Amniotic stem cell (primary cell): ENCODE measurements around the gene SPATS1.
"Not testable (repeated sequence)": the region's sequence is repeated elsewhere in the genome, so short reads cannot be mapped to it uniquely, and the experiment has no call there.

ENCODE experiments used
- DNase-seq: peaks from one replicate; lab custom pipeline; 2025; lab: John Stamatoyannopoulos, UW

Gene SPATS1

DNA sequence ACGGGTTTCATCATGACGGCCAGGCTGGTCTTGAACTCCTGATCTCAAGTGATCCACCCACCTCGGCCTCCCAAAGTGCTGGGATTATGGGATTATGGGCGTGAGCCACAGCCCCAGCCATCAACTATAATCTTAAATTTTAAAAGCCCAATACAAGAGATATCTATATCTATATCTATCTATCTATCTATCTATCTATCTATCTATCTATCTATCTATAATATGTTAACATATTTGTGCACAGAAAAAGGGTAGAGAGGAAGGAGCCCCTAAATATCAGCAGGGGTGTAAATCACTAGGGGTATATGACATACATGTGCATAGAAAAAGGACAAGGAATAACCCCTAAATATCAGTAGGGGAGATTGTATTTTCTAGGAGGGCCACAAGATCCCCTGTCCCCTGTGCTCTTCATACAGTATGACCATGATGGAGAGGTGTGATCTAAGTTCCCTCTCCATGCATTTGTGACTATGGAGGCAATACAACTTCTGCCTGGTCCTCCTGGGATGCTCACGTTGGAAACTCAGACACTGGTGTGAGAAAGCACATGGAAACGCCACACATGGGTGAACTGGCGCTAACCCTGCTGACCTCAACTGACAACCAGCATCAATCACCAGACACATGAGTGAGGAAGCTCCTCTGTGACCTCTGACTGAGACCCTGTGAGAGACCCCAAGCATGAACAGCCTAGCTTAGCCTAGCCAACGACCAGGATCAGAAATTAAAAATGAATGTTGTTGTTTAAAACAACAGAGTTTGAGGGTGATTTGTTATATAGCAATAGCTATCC, 1.2 kb upstream of the SPATS1 start:
- DNase-seq: no peak

DNA sequence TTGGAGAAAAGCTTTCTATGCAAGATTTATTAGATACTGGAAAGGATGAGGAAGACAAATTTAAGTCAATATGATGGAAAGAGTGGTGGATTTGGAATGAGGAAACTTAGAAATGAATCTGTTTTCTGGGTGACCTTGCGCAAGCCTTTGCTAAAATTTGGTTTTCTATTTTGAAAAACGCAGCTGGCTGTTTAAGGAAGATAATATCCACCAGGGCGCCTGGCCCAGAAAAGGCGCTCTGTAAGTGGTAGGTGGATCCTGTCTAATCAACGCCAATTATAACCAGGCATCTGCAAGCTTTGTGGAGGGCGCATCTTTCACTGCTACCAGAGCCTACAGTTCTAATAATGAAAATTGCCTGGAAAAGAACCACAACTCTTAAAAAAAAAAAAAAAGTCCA, 398 bp upstream of the SPATS1 start:
- DNase-seq: no peak

DNA sequence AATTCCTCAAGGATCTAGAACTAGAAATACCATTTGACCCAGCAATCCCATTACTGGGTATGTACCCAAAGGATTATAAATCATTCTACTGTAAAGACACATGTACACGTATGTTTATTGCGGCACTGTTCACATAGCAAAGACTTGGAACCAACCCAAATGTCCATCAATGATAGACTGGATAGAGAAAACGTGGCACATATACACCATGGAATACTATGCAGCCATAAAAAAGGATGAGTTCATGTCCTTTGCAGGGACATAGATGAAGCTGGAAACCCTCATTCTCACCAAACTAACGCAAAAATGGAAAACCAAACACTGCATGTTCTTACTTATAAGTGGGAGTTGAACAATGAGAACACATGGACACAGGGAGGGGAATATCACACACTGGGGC, 4.4 kb downstream of the SPATS1 start:
- DNase-seq: not testable (repeated sequence)

DNA sequence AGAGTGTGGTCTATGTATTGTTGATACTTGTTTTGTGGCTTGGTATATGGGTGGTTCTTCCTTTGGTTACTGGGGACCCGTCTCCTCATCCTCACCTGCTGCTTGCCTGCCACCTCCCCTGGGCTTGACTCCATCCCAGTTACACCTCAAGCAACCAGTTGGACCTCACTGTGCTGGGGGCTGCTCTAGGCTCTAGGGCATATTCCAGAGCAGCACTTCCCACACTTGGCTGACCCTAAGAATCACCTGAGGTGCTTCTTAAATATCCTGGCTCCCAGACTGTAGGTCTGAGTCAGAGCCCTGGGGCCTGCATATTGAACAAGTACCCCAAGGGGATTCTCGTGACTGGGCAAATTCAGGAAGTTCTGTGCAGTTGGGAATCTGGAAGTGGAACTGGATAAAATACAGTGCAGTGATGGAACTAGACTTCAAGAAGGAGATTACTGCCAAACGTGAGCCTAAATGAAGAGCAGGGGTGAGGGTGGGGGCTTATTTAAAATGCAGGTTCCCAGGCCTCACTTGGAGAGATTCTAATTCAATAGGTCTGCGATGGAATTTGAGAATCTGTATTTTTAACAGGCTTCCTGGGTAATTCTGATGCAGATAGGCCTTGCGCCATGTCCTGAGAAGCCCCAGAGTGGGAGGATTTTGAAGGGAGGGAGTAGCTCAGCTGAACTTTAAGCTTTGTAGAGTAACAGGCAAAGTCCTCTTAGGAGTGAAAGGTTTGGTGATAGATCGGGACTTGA, 7.6 kb downstream of the SPATS1 start:
- DNase-seq: no peak

DNA sequence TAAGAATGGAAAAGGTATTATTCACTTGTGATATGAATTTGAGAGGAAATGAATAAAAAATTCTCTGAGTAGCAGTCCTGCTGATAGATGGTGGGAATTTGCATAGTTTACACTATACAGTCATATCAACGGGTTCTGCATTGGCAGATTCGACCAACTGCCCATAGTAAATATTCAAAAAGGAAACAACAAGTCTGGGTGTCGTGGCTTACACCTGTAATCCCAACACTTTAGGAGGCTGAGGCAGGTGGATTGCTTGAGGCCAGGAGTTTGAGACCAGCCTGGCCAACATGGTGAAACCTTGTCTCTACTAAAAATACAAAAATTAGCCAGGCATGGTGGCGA, 8.2 kb downstream of the SPATS1 start:
- DNase-seq: not testable (repeated sequence)

DNA sequence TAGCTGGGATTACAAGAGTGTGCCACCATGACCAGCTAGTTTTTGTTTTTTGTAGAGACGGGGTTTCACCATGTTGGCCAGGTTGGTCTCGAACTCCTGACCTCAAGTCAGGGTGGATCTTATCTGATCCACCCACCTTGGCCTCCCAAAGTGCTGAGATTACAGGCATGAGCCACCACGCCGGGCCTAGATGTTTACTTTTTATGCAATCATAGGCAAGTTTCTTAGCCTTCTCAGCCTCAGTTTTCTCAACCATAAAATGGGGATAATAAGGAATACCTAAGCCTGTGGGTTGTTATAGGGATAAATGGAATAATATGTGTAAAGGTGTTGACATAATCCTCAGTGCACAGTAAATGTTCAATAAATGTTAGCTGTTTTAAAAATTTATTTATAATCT, 9.8 kb downstream of the SPATS1 start:
- DNase-seq: no peak

DNA sequence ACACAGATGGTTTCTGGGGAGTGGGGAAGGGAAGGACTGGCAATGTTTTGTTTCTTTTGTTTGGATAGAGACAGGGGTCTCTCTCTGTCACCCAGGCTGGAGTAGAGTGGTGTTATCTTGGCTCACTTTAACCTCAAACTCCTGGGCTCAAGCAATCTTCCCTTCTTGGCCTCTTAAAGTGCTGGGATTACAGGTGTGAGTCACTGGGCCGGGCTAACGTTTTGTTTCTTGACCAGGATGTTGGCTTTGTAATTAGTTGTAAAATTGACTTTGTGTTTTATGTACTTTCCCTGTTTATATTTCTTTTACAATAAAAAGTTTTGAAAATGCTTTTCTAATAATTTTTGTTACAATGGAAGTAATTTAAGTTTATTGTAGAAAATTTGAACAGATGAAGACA, 10.9 kb downstream of the SPATS1 start:
- DNase-seq: no peak

DNA sequence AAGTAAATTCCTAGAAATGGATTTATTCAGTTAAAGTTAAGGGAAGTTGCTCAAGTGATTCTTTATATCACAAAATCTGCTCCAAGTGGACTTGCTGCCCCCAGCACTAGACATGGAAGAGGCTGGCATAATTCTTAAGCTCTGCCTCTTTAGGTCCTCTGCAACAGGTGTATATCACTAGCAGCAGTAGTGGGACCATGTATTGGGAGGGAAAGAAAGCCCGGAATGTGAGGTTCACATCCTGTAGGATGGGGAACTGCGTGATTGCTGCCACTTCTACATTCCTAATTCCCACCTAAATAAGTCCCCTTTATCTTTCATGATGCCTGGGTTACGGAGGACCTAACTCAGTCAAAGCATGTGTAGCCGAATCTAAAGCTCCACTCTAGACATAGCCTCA, 13.2 kb downstream of the SPATS1 start:
- no peak for DNase-seq

DNA sequence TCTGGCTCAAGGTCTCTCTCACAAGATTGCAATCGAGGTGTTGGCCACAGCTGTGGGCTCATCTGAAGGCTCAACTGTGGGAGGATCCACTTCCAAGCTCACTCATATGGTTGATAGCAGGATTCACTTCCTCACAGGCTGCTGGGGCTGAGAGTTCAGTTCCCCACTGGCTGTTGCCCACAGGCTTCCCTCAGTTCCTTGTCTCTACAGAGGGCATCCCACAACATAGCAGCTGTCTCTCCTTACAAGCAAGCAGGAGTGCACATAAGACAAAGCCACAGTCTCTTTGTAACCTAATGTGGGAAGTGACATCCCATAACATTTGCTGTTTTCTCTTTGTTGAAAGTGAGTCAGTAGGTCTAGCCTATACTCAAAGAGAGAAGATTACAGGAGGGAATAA, 14.0 kb downstream of the SPATS1 start:
- no peak for DNase-seq

DNA sequence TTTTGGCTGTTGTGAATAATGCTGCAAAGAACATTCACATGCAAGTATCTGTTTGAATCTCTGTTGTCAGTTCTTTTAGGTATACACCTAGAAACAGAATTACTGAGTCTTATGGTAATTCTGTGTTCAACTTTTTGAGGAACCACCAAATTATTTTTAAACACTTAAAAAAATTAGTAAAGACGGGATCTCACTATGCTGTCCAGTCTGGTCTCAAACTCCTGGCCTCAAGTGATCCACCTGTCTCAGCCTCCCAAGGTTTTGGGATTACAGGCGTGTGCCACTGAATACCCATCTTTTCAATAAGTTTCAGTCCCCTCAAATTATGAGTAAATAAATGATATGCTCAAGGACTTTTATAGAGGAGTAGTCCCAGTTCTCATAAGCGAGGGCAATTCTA, 17.5 kb downstream of the SPATS1 start:
- DNase-seq: no peak

DNA sequence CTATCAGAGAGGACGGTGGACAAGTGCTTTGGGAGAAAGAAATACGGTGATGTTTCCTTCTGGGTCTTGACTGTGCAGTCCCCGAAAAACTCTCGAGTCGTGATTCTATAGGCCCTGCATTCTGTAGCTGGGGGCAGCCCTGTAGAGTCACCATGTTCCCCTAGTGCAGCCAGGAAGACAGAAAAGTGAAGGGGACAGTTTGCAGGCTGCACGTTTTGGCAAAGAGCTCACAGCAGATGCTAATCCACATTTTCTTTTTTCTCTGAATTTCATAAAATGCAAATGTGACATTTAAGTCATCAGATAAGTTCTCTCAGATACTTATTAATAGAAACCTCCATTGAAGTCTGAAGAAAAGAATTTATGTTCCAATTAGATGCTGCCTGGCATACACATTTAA, 19.5 kb downstream of the SPATS1 start:
- no peak for DNase-seq

DNA sequence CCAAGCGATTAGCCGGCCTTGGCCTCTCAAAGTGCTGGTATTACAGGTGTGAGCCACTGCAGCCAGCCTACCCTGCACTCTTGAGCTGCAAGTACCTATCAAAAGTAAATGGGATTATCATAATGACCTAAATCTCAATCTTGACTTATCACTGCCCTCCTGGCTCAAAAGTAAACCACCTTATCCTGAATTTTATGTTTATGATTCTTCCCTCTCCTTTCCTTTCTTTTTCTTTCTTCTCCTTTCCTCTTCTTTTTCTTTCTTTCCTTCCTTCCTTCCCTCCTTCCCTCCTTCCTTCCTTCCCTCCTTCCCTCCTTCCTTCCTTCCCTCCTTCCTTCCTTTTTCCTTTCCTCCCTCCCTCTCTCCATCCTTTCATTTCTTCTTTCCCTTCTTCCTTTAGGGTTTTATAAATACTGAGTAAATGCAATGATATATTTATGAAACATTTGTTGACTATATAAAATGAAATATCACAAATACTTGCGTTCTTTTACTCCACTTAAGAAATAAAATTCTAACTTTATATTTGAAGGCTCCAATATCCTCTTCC, 21.0 kb downstream of the SPATS1 start:
- no peak for DNase-seq

DNA sequence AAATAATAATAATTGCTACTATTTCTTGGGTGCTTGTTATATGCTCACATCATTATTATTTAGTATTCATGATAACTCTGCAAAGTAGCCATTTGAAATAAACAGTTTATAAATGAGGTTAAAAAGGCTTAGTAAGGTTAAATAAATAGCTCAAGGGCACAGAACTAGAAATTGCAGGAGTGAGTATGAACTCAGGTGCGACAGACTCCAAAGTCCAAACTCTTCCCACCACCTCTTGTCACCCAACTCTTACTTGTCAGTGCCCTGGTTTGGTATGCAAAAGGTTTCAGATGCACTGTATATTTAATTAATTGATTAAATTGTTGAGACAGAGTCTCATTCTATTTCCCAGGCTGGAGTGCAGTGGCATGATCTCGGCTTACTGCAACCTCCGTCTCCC, 24.3 kb downstream of the SPATS1 start:
- no peak for DNase-seq

DNA sequence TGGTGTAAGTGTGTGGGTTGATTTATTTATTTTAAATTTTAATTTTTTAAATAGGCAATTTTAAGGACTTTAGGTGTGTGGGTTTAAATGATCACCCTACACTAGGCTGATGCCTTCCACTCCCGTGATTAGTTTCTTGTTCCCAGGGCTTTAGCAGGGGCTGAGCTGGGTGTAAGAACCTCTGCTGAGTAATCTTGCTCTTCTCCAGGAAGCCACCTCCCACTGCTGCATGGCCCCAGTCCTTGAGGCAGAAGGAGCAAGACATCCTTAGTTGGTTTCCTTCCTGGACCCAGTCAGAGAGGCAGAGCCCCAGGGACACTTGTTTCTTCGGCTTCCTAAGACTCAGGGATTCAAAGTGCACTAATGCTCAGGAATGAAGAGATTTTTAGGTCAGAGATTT, 25.2 kb downstream of the SPATS1 start:
- no peak for DNase-seq

DNA sequence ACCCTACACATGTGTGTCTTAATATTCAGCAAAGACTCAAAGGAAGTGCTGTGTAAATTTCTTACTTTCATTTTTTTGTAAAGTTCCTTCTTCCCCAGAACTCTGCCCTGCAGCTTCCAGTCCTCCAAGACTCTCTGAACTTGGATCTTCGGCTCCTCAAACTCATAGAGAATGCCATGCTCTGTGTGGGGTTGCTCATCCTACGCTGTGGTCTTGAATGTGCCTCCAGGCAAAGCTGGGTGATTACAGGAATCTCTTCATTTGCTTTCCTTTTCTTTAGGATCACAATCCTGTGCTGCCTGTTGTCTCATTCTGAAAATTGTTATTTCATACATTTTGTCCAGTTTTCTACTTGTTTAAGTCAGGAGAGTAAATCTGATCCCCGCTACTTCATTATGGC, 30.6 kb downstream of the SPATS1 start:
- DNase-seq: no peak

DNA sequence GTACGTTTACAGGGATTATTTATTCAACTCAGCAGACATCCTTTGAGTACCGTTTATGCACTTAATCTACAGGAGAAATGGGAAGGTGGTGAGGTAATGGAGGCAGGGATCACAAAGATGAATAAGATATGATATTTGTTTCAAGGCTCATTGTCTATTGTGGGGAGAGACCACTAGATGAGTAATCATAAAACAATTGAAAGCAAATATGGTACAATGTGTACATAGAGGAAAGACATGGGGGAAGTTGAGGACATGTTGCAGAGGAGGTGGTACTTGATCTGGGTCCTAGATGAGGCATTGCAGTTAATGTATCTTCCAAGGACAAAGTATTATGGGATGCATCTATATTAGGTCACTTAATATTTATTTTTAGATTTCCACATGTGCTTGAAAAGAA, 31.3 kb downstream of the SPATS1 start:
- DNase-seq: no peak

DNA sequence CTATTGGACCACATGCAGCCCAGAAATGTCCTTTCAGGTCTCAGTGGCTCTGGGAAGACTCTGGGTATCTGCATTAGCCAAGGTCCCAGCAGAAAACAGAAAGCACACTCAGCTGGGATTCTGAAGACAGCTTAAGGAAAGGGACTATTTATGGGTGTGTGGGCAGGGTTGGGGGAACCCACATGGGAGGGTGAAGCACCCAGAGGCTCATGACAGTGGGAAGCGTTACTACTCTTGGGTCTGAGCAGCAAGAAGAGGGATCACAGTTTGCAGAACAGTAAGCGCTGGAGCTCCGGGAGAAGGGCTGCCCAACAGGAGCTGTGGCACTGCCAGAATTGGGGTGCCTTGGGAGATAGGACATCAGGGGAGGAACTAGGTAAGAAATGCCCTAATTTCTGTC, 32.6 kb downstream of the SPATS1 start:
- no peak for DNase-seq

DNA sequence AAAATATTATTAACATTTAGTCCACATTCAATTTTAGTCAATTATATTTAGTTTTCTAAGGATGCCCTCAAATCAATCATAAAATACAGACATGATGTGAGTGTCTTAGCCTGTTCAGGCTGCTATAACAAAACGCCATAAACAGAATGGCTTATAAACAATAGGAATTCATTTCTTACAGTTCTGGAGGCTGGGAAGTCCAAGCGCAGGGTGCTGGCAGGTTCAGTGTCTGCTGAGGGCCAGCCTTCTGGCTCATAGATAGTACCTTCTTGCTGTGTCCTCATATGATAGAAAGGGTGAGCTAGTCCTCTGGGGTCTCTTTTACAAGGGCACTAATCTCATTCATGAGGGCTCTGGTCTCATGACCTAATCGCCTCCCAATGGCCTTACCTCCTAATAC, 35.0 kb downstream of the SPATS1 start:
- no peak for DNase-seq

DNA sequence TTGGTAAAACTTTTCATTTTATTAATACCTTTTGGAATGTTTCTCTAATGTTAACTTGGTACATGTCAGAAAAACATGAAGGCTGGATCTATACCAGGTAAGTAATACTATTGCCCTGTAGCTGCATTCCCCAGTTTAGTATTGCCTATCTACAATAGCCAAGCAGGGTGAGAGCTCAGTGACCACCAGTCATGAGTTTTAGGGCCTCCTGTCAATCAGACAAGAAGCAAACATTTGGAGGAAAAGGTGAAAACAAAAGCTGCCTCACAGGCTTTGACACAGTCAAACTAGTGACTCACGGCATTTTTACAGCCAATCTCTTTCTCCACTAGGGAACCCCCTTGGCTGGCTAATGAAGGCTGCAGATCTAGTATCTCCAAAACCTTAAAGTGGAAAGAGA, 35.5 kb downstream of the SPATS1 start:
- no peak for DNase-seq

DNA sequence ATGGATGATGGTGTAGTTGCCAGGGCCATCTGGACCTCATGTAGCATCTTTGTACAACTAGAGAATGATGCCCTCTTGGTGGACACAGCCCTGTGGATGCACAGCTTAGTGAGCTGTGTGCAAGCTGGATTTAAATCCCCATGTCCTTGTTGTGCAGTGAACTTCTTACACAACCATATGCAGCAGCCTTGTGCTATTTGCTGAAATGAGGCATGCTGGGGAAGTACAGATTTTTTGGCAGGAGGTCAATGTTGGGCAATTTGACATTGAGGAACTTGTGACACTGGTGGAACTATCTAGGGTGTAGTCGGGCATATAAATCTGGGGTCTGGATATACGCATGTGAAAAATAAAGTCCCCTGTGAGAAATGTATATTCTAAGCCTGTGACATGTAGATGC, 39.3 kb downstream of the SPATS1 start:
- no peak for DNase-seq

DNA sequence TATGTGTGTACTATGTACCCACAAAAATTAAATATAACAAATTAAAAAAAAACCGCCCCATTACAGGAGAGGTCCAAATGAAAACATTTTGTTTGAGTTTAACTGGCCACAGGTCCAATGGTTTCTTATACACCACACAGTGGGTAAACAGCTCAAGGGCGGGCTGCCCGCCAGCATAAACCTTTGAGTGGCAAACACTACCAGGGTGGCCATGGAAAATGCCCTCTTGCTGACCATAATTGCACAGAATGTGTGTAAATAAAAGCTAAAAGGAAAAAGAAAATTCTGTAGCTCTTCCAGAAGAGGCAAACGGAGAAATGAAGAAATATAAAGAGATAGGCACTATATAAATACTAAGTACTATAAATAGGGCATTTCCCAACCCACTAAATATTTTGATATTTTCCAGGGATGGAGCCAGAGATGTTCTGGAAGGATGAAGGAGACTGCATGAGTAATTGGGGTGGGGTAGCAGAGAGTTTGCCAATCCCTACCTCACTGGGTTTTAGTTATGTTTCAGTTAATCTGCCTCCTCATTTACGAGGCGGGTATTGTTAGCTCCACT, 44.0 kb downstream of the SPATS1 start:
- no peak for DNase-seq

DNA sequence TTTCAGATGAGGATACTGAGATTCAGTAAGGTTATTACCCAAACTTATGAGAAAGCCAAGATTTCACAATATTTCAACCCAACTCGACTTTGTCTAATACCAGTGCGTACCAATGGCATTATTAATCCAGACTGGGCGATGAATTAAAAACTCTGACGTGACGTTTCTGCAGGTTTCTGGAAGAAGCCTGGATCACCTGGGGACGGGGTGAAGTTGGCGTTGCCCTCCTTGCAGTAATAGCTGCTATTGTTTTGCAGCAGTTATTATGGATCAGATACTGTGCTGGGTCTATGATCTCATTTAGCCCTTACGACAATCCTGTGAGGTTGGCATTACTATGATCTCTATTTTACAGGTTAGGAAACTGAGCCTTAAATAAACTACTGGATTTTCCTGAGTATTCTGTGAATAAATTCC, 44.5 kb downstream of the SPATS1 start:
- no peak for DNase-seq
